ENCODE results near the gene RTN4R.
"Not testable (repeated sequence)": the region's sequence is repeated elsewhere in the genome, so short reads cannot be mapped to it uniquely, and the experiment has no call there.

Gene RTN4R

GRCh38 chr22:20305894-20306645, 38.0 kb upstream of the RTN4R start:
- DNase-seq = no peak

- DNase-seq = not testable (repeated sequence)
Observed at GRCh38 chr22:20305230-20305893, 37.2 kb upstream of the RTN4R start.

- DNase-seq = no peak
Observed at GRCh38 chr22:20304646-20305045, 36.5 kb upstream of the RTN4R start.

GRCh38 chr22:20303229-20303534, 35.1 kb upstream of the RTN4R start:
- not testable (repeated sequence) for DNase-seq

GRCh38 chr22:20302438-20303228, 34.5 kb upstream of the RTN4R start:
- DNase-seq = no peak

- no peak for DNase-seq
Observed at GRCh38 chr22:20299746-20300136, 31.6 kb upstream of the RTN4R start.

GRCh38 chr22:20298803-20299745, 31.0 kb upstream of the RTN4R start:
- peak; percentile 61 to 84 for DNase-seq

GRCh38 chr22:20298110-20298802, 30.1 kb upstream of the RTN4R start:
- no peak for DNase-seq

- DNase-seq = no peak
Observed at GRCh38 chr22:20297414-20298109, 29.4 kb upstream of the RTN4R start.

- no peak for DNase-seq
Observed at GRCh38 chr22:20296598-20296997, 28.5 kb upstream of the RTN4R start.

- DNase-seq = no peak
Observed at GRCh38 chr22:20295262-20296064, 27.3 kb upstream of the RTN4R start.

- no peak for DNase-seq
Observed at GRCh38 chr22:20292673-20293232, 24.6 kb upstream of the RTN4R start.

GRCh38 chr22:20292108-20292507, 24.0 kb upstream of the RTN4R start:
- DNase-seq = no peak

GRCh38 chr22:20291604-20292063, 23.5 kb upstream of the RTN4R start:
- DNase-seq = no peak

GRCh38 chr22:20291249-20291586, 23.1 kb upstream of the RTN4R start:
- no peak for DNase-seq

- no peak for DNase-seq
Observed at GRCh38 chr22:20290578-20291248, 22.6 kb upstream of the RTN4R start.

- no peak for DNase-seq
Observed at GRCh38 chr22:20290045-20290392, 21.9 kb upstream of the RTN4R start.

- DNase-seq = not testable (repeated sequence)
Observed at GRCh38 chr22:20289182-20290044, 21.3 kb upstream of the RTN4R start.
